Transverse colon (tissue), 4 donors: ENCODE measurements around the gene IFNA7. TPM values are rescaled to one million over a fixed set of nuclear protein-coding genes. Genes with fewer than 3 reads are reported as not detected.
"Not testable (repeated sequence)": the region's sequence is repeated elsewhere in the genome, so short reads cannot be mapped to it uniquely, and the experiment has no call there.

Experiments used
- DNase-seq: peaks from one replicate; pipeline ENCODE4 v3.0.0-alpha.2; 2019
- H3K27ac ChIP-seq, 4 donors: fragments of 200-600 bp; sonication (generic); 2 replicates each; pipeline ENCODE4 v1.5.1; 2016 to 2018; ENCODE audit warnings: inconsistent platforms in 4 of 4
- H3K27me3 ChIP-seq: fragments of 200-600 bp; sonication (generic); 2 replicates; pipeline ENCODE4 v1.5.1; 2017; ENCODE audit warnings: inconsistent platforms
- H3K36me3 ChIP-seq, 4 donors: fragments of 200-600 bp; sonication (generic); 2 replicates each; pipeline ENCODE4 v1.5.1; 2017 to 2019; ENCODE audit warnings: inconsistent platforms in 4 of 4
- H3K4me1 ChIP-seq, 4 donors: fragments of 200-600 bp; sonication (generic); 2 replicates each; pipeline ENCODE4 v1.5.1; 2017 to 2020; ENCODE audit warnings: inconsistent platforms in 4 of 4
- H3K4me3 ChIP-seq, 4 donors: fragments of 200-600 bp; sonication (generic); 1 replicate in 1 of 4; 2 replicates in 3 of 4; pipeline versions ENCODE4 v1.5.1 to v1.6.1; 2017 to 2019; ENCODE audit warnings: inconsistent platforms in 4 of 4
- H3K9me3 ChIP-seq, 2 donors: fragments of 200-600 bp; sonication (generic); 2 replicates each; pipeline ENCODE4 v1.5.1; 2017 to 2019; ENCODE audit warnings: inconsistent platforms in 2 of 2
- EP300 ChIP-seq: sonication (generic); formaldehyde crosslinking; IDR thresholded peaks from one replicate; pipeline ENCODE4 v1.6.1; 2017; ENCODE audit warnings: antibody characterized with exemption, low read depth
- POLR2A ChIP-seq: fragments of 450-650 bp; IDR thresholded peaks from one replicate; pipeline ENCODE4 v1.6.1; 2016; ENCODE audit warnings: antibody characterized with exemption, mild to moderate bottlenecking, moderate library complexity
- POLR2AphosphoS5 ChIP-seq, 3 donors: sonication (generic); formaldehyde crosslinking; IDR thresholded peaks; one replicate each; pipeline ENCODE4 v1.6.1; 2016; ENCODE audit warnings: antibody characterized with exemption in 3 of 3
- WGBS, 2 donors: methylation state at CpG; one replicate each; pipeline ENCODE4 v1.1.5; 2018; ENCODE audit warnings: low coverage in 1 of 2; 5-methylcytosine and 5-hydroxymethylcytosine counted together
- in situ Hi-C, 4 donors: fragments of 200-750 bp; cut with MboI; loops; one replicate each; pipeline versions ENCODE4 v1.15.0 to v1.15.1; 2017; ENCODE audit warnings: low sequenced_read_pairs in 3 of 4, low pct_ligation_motif_present in 1 of 4, low pct_unique_long_range_greater_than_20kb in 1 of 4
- intact Hi-C: fragments of 100-400 bp; cut with DNase I; formaldehyde crosslinking; loops from one replicate; pipeline ENCODE4 v1.15.1; 2023; ENCODE audit warnings: low total_unique reads
- total RNA-seq, 4 donors: library from RNA; depleted of rRNA; stranded (reverse); fragments of >200 nt; gene quantifications; one replicate each; pipeline ENCODE4 v1.1.0, GENCODE V29; 2016
- TF ChIP-seq, protein P1 (sequence below), 5 experiments: fragments of 200-600 bp in 3 of 5; fragments of 450-650 bp in 2 of 5; sonication (generic) in 3 of 5; IDR thresholded peaks; 1 replicate in 2 of 5; 2 replicates in 3 of 5; pipeline ENCODE4 v1.5.1; 2016 to 2017; ENCODE audit warnings: antibody characterized with exemption in 5 of 5, inconsistent platforms in 3 of 5, mild to moderate bottlenecking in 2 of 5, moderate library complexity in 1 of 5

The IFNA7 gene
- not detected for total RNA-seq

GRCh38 chr9:21202105-21202504 is at the start of gene IFNA7:
Gene IFNA7, minus strand, starts transcription at chr9:21202205. Its CDS starts 40 bp downstream, at chr9:21202165.
- DNase-seq, intact Hi-C loops: not testable (repeated sequence)
- WGBS, 2 donors, result 50 to 51% methylated on average over 2 to 4 of the region's 4 CpGs

GRCh38 chr9:21251638-21252037 is 49.6 kb upstream of the IFNA7 start:
- Histone ChIP-seq H3K9me3 (no peaks in the 10 kb centered on the region), H3K27ac (no peak overlapping the region), H3K4me3 (no peak overlapping the region), H3K4me1 (peaks cover 0 to 6% (median 0%) of the 10 kb centered on the region in 4 donors), H3K36me3 (no peaks in the 10 kb centered on the region), H3K27me3 (peaks cover 8% of the 10 kb centered on the region)
- intact Hi-C loops, result no loop called here
- 44% methylated on average over 4 of the region's 4 CpGs; no CpG with 5 or more reads in 1 of the 2 donors for WGBS, 2 donors
- no peak for TF ChIP-seq POLR2A
- no peak for TF ChIP-seq POLR2AphosphoS5 (IDR thresholded peaks at IDR 0.05)
- TF ChIP-seq, protein P1, sequence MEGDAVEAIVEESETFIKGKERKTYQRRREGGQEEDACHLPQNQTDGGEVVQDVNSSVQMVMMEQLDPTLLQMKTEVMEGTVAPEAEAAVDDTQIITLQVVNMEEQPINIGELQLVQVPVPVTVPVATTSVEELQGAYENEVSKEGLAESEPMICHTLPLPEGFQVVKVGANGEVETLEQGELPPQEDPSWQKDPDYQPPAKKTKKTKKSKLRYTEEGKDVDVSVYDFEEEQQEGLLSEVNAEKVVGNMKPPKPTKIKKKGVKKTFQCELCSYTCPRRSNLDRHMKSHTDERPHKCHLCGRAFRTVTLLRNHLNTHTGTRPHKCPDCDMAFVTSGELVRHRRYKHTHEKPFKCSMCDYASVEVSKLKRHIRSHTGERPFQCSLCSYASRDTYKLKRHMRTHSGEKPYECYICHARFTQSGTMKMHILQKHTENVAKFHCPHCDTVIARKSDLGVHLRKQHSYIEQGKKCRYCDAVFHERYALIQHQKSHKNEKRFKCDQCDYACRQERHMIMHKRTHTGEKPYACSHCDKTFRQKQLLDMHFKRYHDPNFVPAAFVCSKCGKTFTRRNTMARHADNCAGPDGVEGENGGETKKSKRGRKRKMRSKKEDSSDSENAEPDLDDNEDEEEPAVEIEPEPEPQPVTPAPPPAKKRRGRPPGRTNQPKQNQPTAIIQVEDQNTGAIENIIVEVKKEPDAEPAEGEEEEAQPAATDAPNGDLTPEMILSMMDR (IDR thresholded peaks at IDR 0.05), result no peak
- TF ChIP-seq EP300, result no peak
- in situ Hi-C loops, result no loop called here
- no peak for DNase-seq

More at GRCh38 chr9:21202105-21202504, at the start of gene IFNA7:
- H3K36me3 ChIP-seq, in situ Hi-C loops, H3K4me3 ChIP-seq, H3K4me1 ChIP-seq, H3K27ac ChIP-seq, H3K27me3 ChIP-seq, H3K9me3 ChIP-seq: not testable (repeated sequence)

GRCh38 chr9:21251190-21251589 is 49.2 kb upstream of the IFNA7 start:
- intact Hi-C loops (no loop called here), in situ Hi-C loops (no loop called here)
- H3K4me1 ChIP-seq, result peaks cover 0 to 6% (median 0%) of the 10 kb centered on the region in 4 donors
- H3K27ac ChIP-seq, result no peak overlapping the region
- no peak for TF ChIP-seq EP300
- TF ChIP-seq, protein P1 (IDR thresholded peaks at IDR 0.05), result no peak
- no peak for TF ChIP-seq POLR2AphosphoS5 (IDR thresholded peaks at IDR 0.05)
- no peak for TF ChIP-seq POLR2A
- WGBS, 2 donors, result 13% methylated on average over 1 of the region's 1 CpG; no CpG with 5 or more reads in 1 of the 2 donors
- no peak overlapping the region for H3K4me3 ChIP-seq
- no peaks in the 10 kb centered on the region for H3K36me3 ChIP-seq
- DNase-seq, result no peak
- peaks cover 8% of the 10 kb centered on the region for H3K27me3 ChIP-seq
- no peaks in the 10 kb centered on the region for H3K9me3 ChIP-seq

DNA sequence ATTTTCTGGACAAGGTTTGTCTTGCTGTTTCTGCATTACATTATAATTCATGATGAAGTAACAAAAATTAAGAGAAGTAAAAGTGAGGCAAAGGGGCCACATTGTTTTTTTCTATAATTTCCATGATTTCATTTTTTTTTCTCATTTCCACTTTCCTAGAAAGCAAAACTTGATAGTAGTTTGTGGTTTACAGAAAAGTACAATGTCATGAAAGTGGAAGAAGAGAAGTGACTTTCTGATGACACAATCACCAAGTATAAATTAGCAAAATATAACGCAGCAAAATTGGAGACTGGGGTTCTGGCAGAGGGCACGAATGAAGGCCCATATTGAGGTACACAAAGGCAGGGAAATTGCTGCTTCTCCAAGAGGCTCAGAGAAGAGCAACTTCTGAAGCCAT is 42.8 kb upstream of the IFNA7 start:
- no peak for DNase-seq
- in situ Hi-C loops, result loop anchor here in 2 of 4 donors (25.0 kb wide), 1 partner anchor 542 kb away; no protein-coding TSS in a partner anchor

More for the DNA sequence above, 42.8 kb upstream of the IFNA7 start:
- Histone ChIP-seq H3K9me3 (no peaks in the 10 kb centered on the region), H3K36me3 (no peaks in the 10 kb centered on the region), H3K27ac (no peak overlapping the region), H3K27me3 (no peaks in the 10 kb centered on the region), H3K4me3 (no peak overlapping the region), H3K4me1 (no peaks in the 10 kb centered on the region)
- no peak for TF ChIP-seq POLR2A
- TF ChIP-seq EP300, result no peak
- no peak for TF ChIP-seq POLR2AphosphoS5 (IDR thresholded peaks at IDR 0.05)
- TF ChIP-seq, protein P1 (IDR thresholded peaks at IDR 0.05), result no peak
- intact Hi-C loops, result no loop called here
- 35 to 45% methylated on average over 2 of the region's 2 CpGs for WGBS, 2 donors
